ENCODE data around the gene PCDHGB7.
"Not testable (repeated sequence)": the region's sequence is repeated elsewhere in the genome, so short reads cannot be mapped to it uniquely, and the experiment has no call there.

The PCDHGB7 gene

GRCh38 chr5:141397756-141398551 is 19.5 kb upstream of the PCDHGB7 start, which contains the start of gene PCDHGB5:
TSS of gene PCDHGB5 (plus strand) at chr5:141397947. CDS start at chr5:141398128, 181 bp downstream.
- peak; percentile 35 for DNase-seq (ENCODE audit: low spot score)

GRCh38 chr5:141398608-141399007 is 18.9 kb upstream of the PCDHGB7 start:
- no peak for DNase-seq (ENCODE audit: low spot score)

- DNase-seq (ENCODE audit: low spot score): no peak
Measured at GRCh38 chr5:141399555-141400258, 17.8 kb upstream of the PCDHGB7 start.

GRCh38 chr5:141402553-141403243 is 14.8 kb upstream of the PCDHGB7 start, which contains the start of gene PCDHGA9:
TSS of gene PCDHGA9 (plus strand) at chr5:141402778. CDS start at chr5:141402953, 175 bp downstream.
- no peak for DNase-seq (ENCODE audit: low spot score)

- DNase-seq (ENCODE audit: low spot score): no peak
Measured at GRCh38 chr5:141403387-141403786, 14.1 kb upstream of the PCDHGB7 start.

GRCh38 chr5:141407790-141408505 is 9.5 kb upstream of the PCDHGB7 start, which contains the start of gene PCDHGB6:
TSS of gene PCDHGB6 (plus strand) at chr5:141408021. CDS start at chr5:141408203, 182 bp downstream.
- DNase-seq (ENCODE audit: low spot score): peak; percentile 34

GRCh38 chr5:141409598-141410306 is 7.7 kb upstream of the PCDHGB7 start:
- no peak for DNase-seq (ENCODE audit: low spot score)

- peak; percentile 24 for DNase-seq (ENCODE audit: low spot score)
Measured at GRCh38 chr5:141411575-141411974, 5.9 kb upstream of the PCDHGB7 start.

GRCh38 chr5:141412854-141413539 is 4.5 kb upstream of the PCDHGB7 start, which contains the start of gene PCDHGA10:
TSS of gene PCDHGA10 (plus strand) at chr5:141412987. CDS start at chr5:141413176, 189 bp downstream.
- peak; percentile 59 for DNase-seq (ENCODE audit: low spot score)

- DNase-seq (ENCODE audit: low spot score): no peak
Measured at GRCh38 chr5:141413540-141414069, 3.9 kb upstream of the PCDHGB7 start.

GRCh38 chr5:141414548-141415274 is 2.8 kb upstream of the PCDHGB7 start:
- not testable (repeated sequence) for DNase-seq (ENCODE audit: low spot score)

GRCh38 chr5:141415275-141415618 is 2.2 kb upstream of the PCDHGB7 start:
- not testable (repeated sequence) for DNase-seq (ENCODE audit: low spot score)

GRCh38 chr5:141419074-141419880 is 1.8 kb downstream of the PCDHGB7 start:
- no peak for DNase-seq (ENCODE audit: low spot score)

- peak; percentile 44 for DNase-seq (ENCODE audit: low spot score)
Measured at GRCh38 chr5:141420855-141421488, 3.5 kb downstream of the PCDHGB7 start, which contains the start of gene PCDHGA11. TSS of gene PCDHGA11 (plus strand) at chr5:141421051. CDS start at chr5:141421228, 177 bp downstream.

GRCh38 chr5:141421489-141421855 is 4.0 kb downstream of the PCDHGB7 start:
- DNase-seq (ENCODE audit: low spot score): no peak

- no peak for DNase-seq (ENCODE audit: low spot score)
Measured at GRCh38 chr5:141422742-141423291, 5.3 kb downstream of the PCDHGB7 start.

- no peak for DNase-seq (ENCODE audit: low spot score)
Measured at GRCh38 chr5:141427783-141428426, 10.4 kb downstream of the PCDHGB7 start.

All from CD4-positive, alpha-beta T cell treated with Interleukin-2 at 100 ng/mL for 4 hours (primary cell).